Stimulated activated CD8-positive, alpha-beta memory T cell treated with anti-CD3 and anti-CD28 coated beads, Interleukin-15, amount 100 ng/mL, for 1 hour (primary cell): ENCODE data around the gene FOXO3.
"Not testable (repeated sequence)": the region's sequence is repeated elsewhere in the genome, so short reads cannot be mapped to it uniquely, and the experiment has no call there.

Experiments
- DNase-seq: peaks from one replicate; pipeline ENCODE4 v3.0.0-alpha.2; 2020; ENCODE audit warnings: low read depth

FOXO3 gene

GRCh38 chr6:108658785-108659184 is 98.1 kb downstream of the FOXO3 start:
- DNase-seq, result not testable (repeated sequence)

DNA sequence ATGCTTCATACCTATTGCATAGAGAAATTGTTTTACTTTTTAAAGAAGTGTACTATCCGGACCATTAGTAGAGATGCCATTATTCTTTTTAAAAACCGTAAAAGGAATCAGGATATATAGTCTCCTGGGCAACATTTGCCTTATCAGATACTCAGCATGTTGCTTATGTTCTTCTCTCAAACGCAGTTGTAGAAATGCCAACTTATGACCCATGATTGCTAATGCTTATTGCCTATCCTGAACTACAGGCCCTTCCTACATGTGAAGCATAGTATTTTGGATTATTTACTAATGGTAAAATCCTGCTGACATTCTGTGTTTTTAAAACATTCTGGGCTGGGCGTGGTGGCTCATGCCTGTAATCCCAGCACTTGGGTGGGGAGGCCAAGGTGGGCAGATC is 99.5 kb downstream of the FOXO3 start:
- DNase-seq, result no peak

DNA sequence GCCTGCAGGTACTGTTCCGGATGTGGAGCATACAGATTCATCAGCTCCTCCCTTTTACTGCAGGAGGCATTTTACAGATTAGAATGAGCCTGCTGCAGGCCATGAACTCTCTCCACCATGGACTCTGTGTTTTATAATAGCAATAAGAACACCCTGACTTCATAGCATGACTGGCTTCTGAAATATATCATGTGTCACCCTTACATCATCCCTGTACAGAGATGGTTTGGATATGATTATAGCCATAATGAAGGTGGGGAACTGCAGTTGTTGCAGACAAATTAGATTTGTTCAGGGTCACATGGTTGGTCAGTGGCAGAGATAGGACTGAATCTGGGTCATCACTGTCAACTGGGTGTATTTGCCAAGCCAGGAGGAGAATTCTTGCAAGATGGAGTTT is 100.7 kb downstream of the FOXO3 start:
- DNase-seq, result no peak

GRCh38 chr6:108661982-108662381 is 101.3 kb downstream of the FOXO3 start:
- no peak for DNase-seq

DNA sequence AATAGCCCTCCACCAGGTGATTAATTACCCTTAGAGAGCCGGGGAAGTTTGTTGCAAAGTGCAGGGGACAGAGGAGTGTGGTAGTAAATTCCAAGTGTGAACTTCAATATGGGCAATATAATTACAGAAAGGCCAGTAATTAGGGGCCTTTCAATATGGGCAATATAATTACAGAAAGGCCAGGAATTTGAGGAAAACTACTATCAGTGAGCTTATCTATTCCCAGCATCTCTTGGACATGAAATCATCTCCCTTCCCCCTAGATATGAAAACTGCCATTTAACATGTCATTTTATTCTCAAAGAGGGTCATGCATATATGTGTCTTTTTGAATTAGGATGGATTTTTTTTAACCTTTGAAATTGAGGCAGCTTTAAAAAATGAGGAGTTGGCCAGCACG is 102.0 kb downstream of the FOXO3 start:
- DNase-seq, result no peak

GRCh38 chr6:108663494-108664064 is 102.9 kb downstream of the FOXO3 start:
- DNase-seq, result not testable (repeated sequence)

DNA sequence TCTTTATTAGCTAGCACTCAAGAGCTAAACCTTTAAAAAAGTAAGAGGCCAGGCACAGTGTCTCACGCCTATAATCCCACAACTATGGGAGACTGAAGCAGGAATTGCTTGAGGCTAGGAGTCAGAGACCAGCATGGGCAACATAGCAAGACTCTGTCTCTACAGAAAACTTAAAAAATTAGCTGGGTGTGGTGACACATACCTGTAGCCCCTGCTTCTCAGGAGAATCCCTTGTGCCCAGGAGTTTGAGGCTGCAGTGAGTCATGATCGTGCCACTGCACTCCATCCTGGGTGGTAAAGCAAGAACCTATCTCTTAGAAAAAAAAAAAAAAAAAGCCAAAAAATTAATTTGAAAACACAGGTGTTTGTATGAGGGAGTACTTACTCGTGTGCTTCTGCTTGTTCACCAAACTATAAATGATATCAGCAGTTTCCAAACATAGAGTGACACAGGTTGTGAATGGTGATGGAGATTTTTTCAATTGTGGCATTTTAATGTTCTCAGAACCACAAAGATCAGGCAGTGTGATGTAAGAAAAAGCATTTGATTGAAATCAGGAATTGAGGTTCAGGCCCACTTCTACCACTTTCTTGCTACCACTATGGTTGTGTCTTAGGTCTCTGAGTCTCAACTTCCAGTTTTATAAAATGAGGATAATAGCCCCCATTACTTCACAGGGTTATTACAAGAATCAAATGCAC is 104.9 kb downstream of the FOXO3 start:
- no peak for DNase-seq

DNA sequence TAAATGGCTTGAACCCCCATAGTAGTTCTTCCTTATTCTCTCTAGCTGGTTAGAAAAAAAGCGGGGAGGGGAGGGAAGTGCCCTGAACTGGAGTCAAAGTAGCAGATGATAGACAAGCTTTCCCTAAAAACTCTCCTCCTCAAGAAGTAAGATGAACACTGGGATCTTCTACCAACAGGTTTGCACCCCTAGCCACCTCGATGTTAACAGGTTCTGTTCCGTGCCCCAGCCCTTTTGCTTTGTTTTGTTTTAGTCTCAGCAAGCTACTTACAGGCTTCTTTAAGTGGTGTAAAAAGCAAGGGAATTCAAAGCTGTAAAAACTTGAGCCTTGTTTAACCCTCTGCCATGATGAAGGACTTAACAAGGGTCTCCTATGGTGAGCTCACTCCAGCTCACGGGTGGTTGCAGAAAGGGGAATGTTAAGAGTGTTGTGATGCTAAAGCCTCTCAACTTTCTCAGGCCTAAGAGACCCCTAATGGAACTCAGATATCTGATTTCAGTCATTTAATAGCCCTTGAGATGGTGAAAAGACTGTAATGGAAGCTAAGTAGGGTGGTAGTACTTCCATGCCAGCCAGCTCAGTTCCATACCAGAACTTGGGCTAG is 106.0 kb downstream of the FOXO3 start:
- DNase-seq, result no peak

GRCh38 chr6:108667993-108668392 is 107.3 kb downstream of the FOXO3 start:
- no peak for DNase-seq

- no peak for DNase-seq
Measured at GRCh38 chr6:108669673-108670072, 109.0 kb downstream of the FOXO3 start.

- no peak for DNase-seq
Measured at GRCh38 chr6:108671175-108671574, 110.5 kb downstream of the FOXO3 start.

DNA sequence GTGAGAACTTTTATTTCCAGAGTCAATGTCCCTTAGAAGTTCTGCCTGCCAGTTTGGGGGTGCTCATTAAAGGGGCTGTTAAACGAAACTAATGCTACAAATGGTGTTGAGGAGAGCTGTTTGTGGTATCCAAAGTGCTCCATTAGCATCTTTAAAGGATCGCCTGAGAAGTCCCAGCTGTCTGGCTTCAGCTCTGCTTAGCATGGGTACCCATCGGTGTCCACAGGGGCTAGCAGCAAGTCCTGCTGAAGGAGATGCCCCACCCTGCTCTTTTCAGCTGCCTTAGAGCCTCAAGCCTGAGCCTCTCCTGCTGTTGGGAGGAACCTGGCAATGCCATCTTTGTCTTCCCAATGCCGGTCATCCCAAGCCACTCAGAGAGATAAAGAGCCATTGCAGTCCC is 111.1 kb downstream of the FOXO3 start:
- no peak for DNase-seq

DNA sequence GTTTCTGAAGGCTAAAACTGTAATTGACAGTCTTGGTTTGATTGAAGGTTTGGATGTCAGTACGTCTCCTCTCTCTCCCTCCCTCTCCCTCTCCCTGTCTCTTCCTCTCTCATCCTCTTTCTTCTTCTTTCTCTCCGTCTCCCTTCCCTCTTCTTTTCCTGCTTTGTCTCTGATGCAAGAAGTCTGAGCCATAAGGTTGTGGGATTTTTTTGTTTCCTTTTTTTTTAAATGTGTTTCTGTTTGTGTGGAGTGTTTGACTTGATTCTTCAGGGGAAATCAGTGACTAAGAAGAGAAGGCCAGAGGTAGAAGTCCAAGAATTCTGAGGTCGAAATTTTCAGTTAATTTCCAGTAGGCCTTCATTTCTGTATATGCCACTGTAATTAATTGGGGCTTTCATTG is 111.9 kb downstream of the FOXO3 start:
- no peak for DNase-seq

DNA sequence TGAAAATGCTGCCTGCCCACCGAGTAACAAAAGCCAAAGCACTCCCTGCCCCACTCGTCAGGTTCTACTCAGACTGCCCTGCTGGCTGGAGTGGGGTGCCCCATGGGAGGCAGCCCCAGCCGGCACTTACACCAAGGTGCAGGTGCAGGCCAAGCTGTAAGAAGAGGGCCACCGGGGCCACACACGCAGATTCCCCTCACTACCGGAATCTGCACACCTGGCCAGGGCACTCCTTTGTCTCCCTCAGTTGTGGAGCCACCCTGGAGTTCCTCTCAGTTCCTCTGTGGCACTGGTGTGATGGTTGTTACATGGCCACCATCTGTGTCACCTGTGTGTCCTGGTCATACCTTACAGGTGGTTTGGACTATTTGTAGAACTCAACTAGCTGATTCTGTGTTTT is 112.4 kb downstream of the FOXO3 start:
- DNase-seq, result no peak

- no peak for DNase-seq
Measured at GRCh38 chr6:108673602-108674001, 112.9 kb downstream of the FOXO3 start.

GRCh38 chr6:108675226-108676200 is 114.8 kb downstream of the FOXO3 start:
- no peak for DNase-seq

DNA sequence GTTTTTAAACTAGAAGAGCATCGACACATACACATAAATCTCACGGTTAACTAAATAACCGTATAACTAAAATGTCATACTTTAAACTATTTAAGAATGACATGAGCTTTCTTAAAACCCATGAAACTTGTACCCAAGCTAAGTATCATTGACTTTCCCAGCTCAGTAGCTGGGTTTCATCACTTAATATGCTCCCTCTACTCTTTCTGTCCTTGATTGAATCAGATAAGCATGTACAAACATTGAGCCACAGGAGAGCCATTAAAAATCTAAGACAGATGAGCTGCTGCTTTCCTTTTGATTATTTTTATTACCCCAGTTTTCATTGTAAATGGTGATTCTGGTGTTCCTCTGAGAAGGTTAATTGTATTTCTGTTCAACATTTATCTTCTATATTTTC is 115.8 kb downstream of the FOXO3 start:
- no peak for DNase-seq

- no peak for DNase-seq
Measured at GRCh38 chr6:108677357-108677756, 116.6 kb downstream of the FOXO3 start.

DNA sequence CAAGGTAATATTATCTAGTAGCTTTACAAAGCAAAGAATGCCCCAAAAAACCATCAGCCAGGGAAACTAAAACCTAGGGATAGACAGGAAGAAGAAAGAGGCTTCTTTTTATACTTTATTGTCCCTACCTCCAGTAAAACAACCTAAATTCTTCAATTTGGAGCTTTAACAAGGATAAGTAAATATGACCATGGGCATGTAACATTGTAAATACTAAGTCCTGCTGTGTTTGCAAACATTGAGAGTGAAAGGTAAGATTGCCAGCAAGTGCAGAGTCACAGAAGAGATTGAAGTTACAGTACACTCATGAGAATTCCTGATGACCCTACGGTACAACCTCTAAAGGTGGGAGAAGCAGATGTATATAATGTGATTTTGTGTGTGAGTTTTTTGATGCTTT is 117.2 kb downstream of the FOXO3 start:
- no peak for DNase-seq

GRCh38 chr6:108680314-108680713 is 119.6 kb downstream of the FOXO3 start:
- not testable (repeated sequence) for DNase-seq

- DNase-seq, result not testable (repeated sequence)
Measured at GRCh38 chr6:108681721-108682120, 121.0 kb downstream of the FOXO3 start.

DNA sequence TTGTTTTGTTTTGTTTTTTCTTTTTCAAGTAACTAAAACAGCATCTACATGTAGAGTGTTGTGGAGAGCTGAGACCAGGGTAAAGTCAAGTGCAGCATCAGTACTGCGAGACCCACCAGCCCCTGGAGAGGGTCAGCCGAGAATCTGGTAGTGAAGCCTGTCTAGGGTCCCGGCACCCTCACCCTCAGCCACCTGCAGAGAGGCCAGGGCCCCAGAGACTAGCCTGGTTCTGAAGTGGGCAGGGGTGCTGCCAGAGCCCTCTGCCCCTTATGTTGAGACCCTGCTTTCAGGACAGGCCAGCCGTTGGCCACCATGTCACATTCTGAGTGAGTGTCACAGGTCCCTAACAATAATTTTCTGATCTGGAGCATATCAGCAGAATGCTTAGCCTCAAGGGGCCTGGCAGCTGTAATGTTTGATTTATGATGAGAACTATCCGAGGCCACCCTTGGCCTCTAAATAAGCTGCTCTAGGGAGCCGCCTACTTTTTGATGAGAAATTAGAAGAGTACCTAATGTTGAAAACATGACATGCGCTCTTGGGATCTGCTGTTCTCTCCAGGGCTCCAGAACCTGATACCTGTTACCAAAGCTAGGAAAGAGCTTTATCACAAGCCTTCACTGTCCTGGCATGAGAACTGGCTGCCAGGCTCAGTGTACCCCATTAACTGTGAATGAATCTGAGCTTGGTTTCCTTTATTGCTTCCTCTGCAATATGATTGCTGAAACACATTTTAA is 121.8 kb downstream of the FOXO3 start:
- DNase-seq, result not testable (repeated sequence)
